Liver (tissue), 9 donors: ENCODE data around the gene BPGM. TPM values are rescaled to one million over a fixed set of nuclear protein-coding genes. Genes with fewer than 3 reads are reported as not detected.

Experiments used
- DNase-seq: peaks from one replicate; pipeline ENCODE4 v3.0.0-alpha.2; 2017; ENCODE audit warnings: low spot score
- H3K27ac ChIP-seq, 2 donors: one replicate each; pipeline ENCODE4 v1.7.0; 2013; ENCODE audit warnings: inconsistent platforms in 2 of 2, low read length in 2 of 2, control low read depth in 1 of 2, low read depth in 1 of 2, mild to moderate bottlenecking in 1 of 2
- H3K27me3 ChIP-seq, 4 donors: one replicate each; pipeline versions ENCODE4 v1.6.1 to v1.7.0; 2013; ENCODE audit warnings: low read length in 3 of 4, inconsistent platforms in 1 of 4, mild to moderate bottlenecking in 1 of 4, moderate library complexity in 1 of 4; ENCODE audit not compliant: control insufficient read depth in 4 of 4, insufficient read depth in 4 of 4
- H3K36me3 ChIP-seq, 4 donors: one replicate each; pipeline versions ENCODE4 v1.6.1 to v1.7.0; 2013; ENCODE audit warnings: low read length in 3 of 4, mild to moderate bottlenecking in 3 of 4, low read depth in 1 of 4, moderate library complexity in 1 of 4; ENCODE audit not compliant: control insufficient read depth in 4 of 4, insufficient read depth in 3 of 4
- H3K4me1 ChIP-seq, 4 donors: one replicate each; pipeline versions ENCODE4 v1.6.1 to v1.7.0; 2013; ENCODE audit warnings: low read length in 3 of 4, mild to moderate bottlenecking in 3 of 4, moderate library complexity in 1 of 4; ENCODE audit not compliant: control insufficient read depth in 4 of 4, insufficient read depth in 4 of 4
- H3K4me3 ChIP-seq, 3 donors: one replicate each; pipeline versions ENCODE4 v1.6.1 to v1.7.0; 2013; ENCODE audit warnings: low read length in 3 of 3, control low read depth in 1 of 3, low read depth in 1 of 3, mild to moderate bottlenecking in 1 of 3
- H3K9ac ChIP-seq, 2 donors: one replicate each; pipeline ENCODE4 v1.7.0; 2013; ENCODE audit warnings: low read length in 2 of 2, mild to moderate bottlenecking in 2 of 2, moderate library complexity in 2 of 2, control low read depth in 1 of 2, low read depth in 1 of 2
- H3K9me3 ChIP-seq, 4 donors: one replicate each; pipeline versions ENCODE4 v1.6.1 to v1.7.0; 2013; ENCODE audit warnings: low read length in 3 of 4; ENCODE audit not compliant: control insufficient read depth in 4 of 4
- ATF3 ChIP-seq: IDR thresholded peaks from 2 replicates; pipeline ENCODE4 v1.6.1; 2016; ENCODE audit warnings: antibody characterized with exemption
- EGR1 ChIP-seq, 2 donors: IDR thresholded peaks; 2 replicates each; pipeline ENCODE4 v1.6.1; 2016 to 2018; ENCODE audit warnings: antibody characterized with exemption in 2 of 2, low read depth in 2 of 2
- FOXA1 ChIP-seq: IDR thresholded peaks from 2 replicates; pipeline ENCODE4 v1.6.1; 2016; ENCODE audit warnings: antibody characterized with exemption
- GABPA ChIP-seq, 2 donors: IDR thresholded peaks in 1 of 2; conservative IDR thresholded peaks in 1 of 2; 2 replicates each; pipeline ENCODE4 v1.6.1; 2016; ENCODE audit warnings: antibody characterized with exemption in 2 of 2, mild to moderate bottlenecking in 1 of 2, moderate library complexity in 1 of 2
- HNF4A ChIP-seq, 2 donors: conservative IDR thresholded peaks; 2 replicates each; pipeline ENCODE4 v1.6.1; 2016; ENCODE audit warnings: antibody characterized with exemption in 2 of 2, mild to moderate bottlenecking in 2 of 2
- HNF4G ChIP-seq: IDR thresholded peaks from 2 replicates; pipeline ENCODE4 v1.6.1; 2016; ENCODE audit warnings: antibody characterized with exemption
- JUND ChIP-seq, 2 donors: IDR thresholded peaks; 2 replicates each; pipeline ENCODE4 v1.6.1; 2016; ENCODE audit warnings: antibody characterized with exemption in 2 of 2
- MAX ChIP-seq: IDR thresholded peaks from 2 replicates; pipeline ENCODE4 v1.6.1; 2016; ENCODE audit warnings: antibody characterized with exemption
- NR2F2 ChIP-seq: IDR thresholded peaks from 2 replicates; pipeline ENCODE4 v1.6.1; 2016; ENCODE audit warnings: antibody characterized with exemption
- REST ChIP-seq: IDR thresholded peaks from 2 replicates; pipeline ENCODE4 v1.6.1; 2016; ENCODE audit warnings: antibody characterized with exemption, mild to moderate bottlenecking
- RXRA ChIP-seq, 2 donors: IDR thresholded peaks; 2 replicates each; pipeline ENCODE4 v1.6.1; 2017 to 2018; ENCODE audit warnings: antibody characterized with exemption in 2 of 2, mild to moderate bottlenecking in 1 of 2
- SP1 ChIP-seq: IDR thresholded peaks from 2 replicates; pipeline ENCODE4 v1.6.1; 2018; ENCODE audit warnings: antibody characterized with exemption, mild to moderate bottlenecking
- TAF1 ChIP-seq: conservative IDR thresholded peaks from 2 replicates; pipeline ENCODE4 v1.6.1; 2016; ENCODE audit warnings: antibody characterized with exemption, mild to moderate bottlenecking
- YY1 ChIP-seq: IDR thresholded peaks from 2 replicates; pipeline ENCODE4 v1.6.1; 2016; ENCODE audit warnings: antibody characterized with exemption, mild to moderate bottlenecking
- WGBS: extraction: QIAGEN DNeasy Blood & Tissue Kit; methylation state at CpG from one replicate; pipeline ENCODE4 v1.1.7; 2013; 5-methylcytosine and 5-hydroxymethylcytosine counted together
- polyA plus RNA-seq, 2 donors: library from polyadenylated mRNA; stranded (reverse) in 1 of 2; unstranded in 1 of 2; fragments of 200-250 nt in 1 of 2; fragments of >200 nt in 1 of 2; fragmentation: Nextera tagmentation in 1 of 2; extraction: Ambion mirVana in 1 of 2; gene quantifications; one replicate each; pipeline versions ENCODE4 v1.2.1 to v1.2.3, GENCODE V29; 2013 to 2015
- total RNA-seq, 2 donors: library from RNA; depleted of rRNA; stranded (reverse); fragments of >200 nt; gene quantifications; one replicate each; pipeline ENCODE4 v1.2.3, GENCODE V29; 2014
- TF ChIP-seq, protein P1 (sequence below): IDR thresholded peaks from 2 replicates; pipeline ENCODE4 v1.6.1; 2016; ENCODE audit warnings: antibody characterized with exemption
- TF ChIP-seq, protein P2 (sequence below): fragments of 150-350 bp; IDR thresholded peaks from 2 replicates; pipeline ENCODE4 v1.5.1; 2017; ENCODE audit warnings: improper control_type of control experiment, low read depth, low read length; ENCODE audit not compliant: missing input control
- donor health status: healthy.
- donor health status: healthy.
- donor health status: healthy.
- donor health status: healthy.
- donor health status: healthy.

Gene BPGM
- total and polyA plus RNA-seq, 4 donors: 6.1 to 250 (median 7.6) TPM

DNA sequence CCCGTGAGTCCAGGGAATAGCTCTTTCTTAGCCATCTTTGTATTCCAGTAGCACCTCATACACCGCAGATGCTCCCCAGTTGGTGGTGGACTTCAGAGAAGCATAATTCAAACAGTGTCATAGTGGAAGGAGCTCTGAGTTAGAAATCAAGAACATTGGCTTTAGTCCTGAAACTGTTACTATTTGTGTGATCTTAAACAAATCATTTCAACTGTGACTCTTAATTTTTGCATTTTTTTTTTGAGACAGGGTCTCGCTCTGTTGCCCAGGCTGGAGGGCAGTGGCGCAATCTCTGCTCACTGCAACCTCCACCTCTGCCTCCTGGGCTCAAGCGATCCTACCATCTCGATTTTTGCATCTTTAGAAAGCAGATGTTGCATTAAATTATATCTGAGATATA is 1.8 kb downstream of the BPGM start:
- Histone ChIP-seq H3K27ac (no peak overlapping the region), H3K4me3 (no peak overlapping the region)
- no peak for TF ChIP-seq EGR1 (IDR thresholded peaks at IDR 0.05; ENCODE audit: low read depth in 2 of 2)
- TF ChIP-seq REST: no peak
- no peak for TF ChIP-seq FOXA1
- no peak for TF ChIP-seq ATF3
- TF ChIP-seq SP1: no peak
- TF ChIP-seq, protein P1, sequence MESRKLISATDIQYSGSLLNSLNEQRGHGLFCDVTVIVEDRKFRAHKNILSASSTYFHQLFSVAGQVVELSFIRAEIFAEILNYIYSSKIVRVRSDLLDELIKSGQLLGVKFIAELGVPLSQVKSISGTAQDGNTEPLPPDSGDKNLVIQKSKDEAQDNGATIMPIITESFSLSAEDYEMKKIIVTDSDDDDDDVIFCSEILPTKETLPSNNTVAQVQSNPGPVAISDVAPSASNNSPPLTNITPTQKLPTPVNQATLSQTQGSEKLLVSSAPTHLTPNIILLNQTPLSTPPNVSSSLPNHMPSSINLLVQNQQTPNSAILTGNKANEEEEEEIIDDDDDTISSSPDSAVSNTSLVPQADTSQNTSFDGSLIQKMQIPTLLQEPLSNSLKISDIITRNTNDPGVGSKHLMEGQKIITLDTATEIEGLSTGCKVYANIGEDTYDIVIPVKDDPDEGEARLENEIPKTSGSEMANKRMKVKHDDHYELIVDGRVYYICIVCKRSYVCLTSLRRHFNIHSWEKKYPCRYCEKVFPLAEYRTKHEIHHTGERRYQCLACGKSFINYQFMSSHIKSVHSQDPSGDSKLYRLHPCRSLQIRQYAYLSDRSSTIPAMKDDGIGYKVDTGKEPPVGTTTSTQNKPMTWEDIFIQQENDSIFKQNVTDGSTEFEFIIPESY: no peak
- TF ChIP-seq HNF4A (conservative IDR thresholded peaks at IDR 0.05): no peak
- TF ChIP-seq, protein P2, sequence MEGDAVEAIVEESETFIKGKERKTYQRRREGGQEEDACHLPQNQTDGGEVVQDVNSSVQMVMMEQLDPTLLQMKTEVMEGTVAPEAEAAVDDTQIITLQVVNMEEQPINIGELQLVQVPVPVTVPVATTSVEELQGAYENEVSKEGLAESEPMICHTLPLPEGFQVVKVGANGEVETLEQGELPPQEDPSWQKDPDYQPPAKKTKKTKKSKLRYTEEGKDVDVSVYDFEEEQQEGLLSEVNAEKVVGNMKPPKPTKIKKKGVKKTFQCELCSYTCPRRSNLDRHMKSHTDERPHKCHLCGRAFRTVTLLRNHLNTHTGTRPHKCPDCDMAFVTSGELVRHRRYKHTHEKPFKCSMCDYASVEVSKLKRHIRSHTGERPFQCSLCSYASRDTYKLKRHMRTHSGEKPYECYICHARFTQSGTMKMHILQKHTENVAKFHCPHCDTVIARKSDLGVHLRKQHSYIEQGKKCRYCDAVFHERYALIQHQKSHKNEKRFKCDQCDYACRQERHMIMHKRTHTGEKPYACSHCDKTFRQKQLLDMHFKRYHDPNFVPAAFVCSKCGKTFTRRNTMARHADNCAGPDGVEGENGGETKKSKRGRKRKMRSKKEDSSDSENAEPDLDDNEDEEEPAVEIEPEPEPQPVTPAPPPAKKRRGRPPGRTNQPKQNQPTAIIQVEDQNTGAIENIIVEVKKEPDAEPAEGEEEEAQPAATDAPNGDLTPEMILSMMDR: no peak
- TF ChIP-seq MAX: no peak
- no peak for TF ChIP-seq RXRA (IDR thresholded peaks at IDR 0.05)
- no peak for TF ChIP-seq NR2F2
- TF ChIP-seq YY1: no peak
- TF ChIP-seq HNF4G: no peak
- TF ChIP-seq GABPA (IDR thresholded peaks at IDR 0.05 in 1 of 2, conservative IDR thresholded peaks at IDR 0.05 in 1 of 2): no peak
- no peak for TF ChIP-seq TAF1
- no peak for TF ChIP-seq JUND (IDR thresholded peaks at IDR 0.05)

More for the DNA sequence above, 1.8 kb downstream of the BPGM start:
- Histone ChIP-seq H3K9me3 (no peaks in the 10 kb centered on the region), H3K27me3 (no peaks in the 10 kb centered on the region), H3K4me1 (peaks cover 4 to 17% (median 8%) of the 10 kb centered on the region in 4 donors), H3K36me3 (no peaks in the 10 kb centered on the region), H3K9ac (no peak overlapping the region)
- DNase-seq: no peak
- 96% methylated on average over 6 of the region's 6 CpGs for WGBS
